MCF 10A (cell line): ENCODE data around the gene AHSA1. TPM values are rescaled to one million over a fixed set of nuclear protein-coding genes. Genes with fewer than 3 reads are reported as not detected.

ENCODE experiments used
- BruUV-seq: library from RNA; stranded (reverse); fragments of 400-500 nt; replicated peaks from 2 replicates; lab custom pipeline; 2021; lab: Mats Ljungman, UMichigan
- CTCF ChIA-PET: fragments of 300-600 bp; sonication (Branson Sonifier 250); formaldehyde crosslinking; extraction: SDS; loops from one replicate; lab custom pipeline; 2021; ENCODE audit warnings: antibody characterized with exemption, inconsistent platforms; lab: Yijun Ruan, JAX
- POLR2A ChIA-PET: fragments of 300-600, 350-650 bp; sonication (Branson Sonifier 250); formaldehyde crosslinking; extraction: SDS; loops from one replicate; lab custom pipeline; 2020; ENCODE audit warnings: antibody characterized with exemption, inconsistent platforms; lab: Yijun Ruan, JAX
- DNase-seq: peaks from one replicate; pipeline ENCODE4 v3.0.0-alpha.2; 2018; ENCODE audit not compliant: unreplicated experiment
- H3K27ac Mint-ChIP-seq: one replicate; pipeline ENCODE4 v1.8.0; 2022; ENCODE audit warnings: mild to moderate bottlenecking, low read depth, mixed read lengths; ENCODE audit not compliant: unreplicated experiment
- H3K27me3 Mint-ChIP-seq: one replicate; pipeline ENCODE4 v1.8.0; 2022; ENCODE audit warnings: mixed read lengths; ENCODE audit not compliant: insufficient read depth, unreplicated experiment
- H3K36me3 Mint-ChIP-seq: one replicate; pipeline ENCODE4 v1.8.0; 2022; ENCODE audit warnings: mild to moderate bottlenecking, moderate library complexity, mixed read lengths; ENCODE audit not compliant: insufficient read depth, unreplicated experiment
- H3K4me1 Mint-ChIP-seq: one replicate; pipeline ENCODE4 v1.8.0; 2022; ENCODE audit warnings: mixed read lengths; ENCODE audit not compliant: insufficient read depth, unreplicated experiment
- H3K4me3 Mint-ChIP-seq: one replicate; pipeline ENCODE4 v1.8.0; 2022; ENCODE audit warnings: mild to moderate bottlenecking, moderate library complexity, mixed read lengths; ENCODE audit not compliant: unreplicated experiment
- H3K9me3 Mint-ChIP-seq: one replicate; pipeline ENCODE4 v1.8.0; 2022; ENCODE audit warnings: mixed read lengths; ENCODE audit not compliant: unreplicated experiment
- CTCF ChIP-seq: fragments of 200-600 bp; IDR thresholded peaks from one replicate; pipeline ENCODE4 v1.8.0; 2022; ENCODE audit warnings: antibody characterized with exemption, mild to moderate bottlenecking; ENCODE audit not compliant: unreplicated experiment
- intact Hi-C: fragments of 100-400 bp; cut with micrococcal nuclease; formaldehyde crosslinking; loops from 2 replicates; pipeline ENCODE4 v1.14.1; 2022
- total RNA-seq: library from RNA; stranded (reverse); gene quantifications from 2 replicates; pipeline ENCODE4 v1.2.3, GENCODE V29; 2022

Gene AHSA1
- total RNA-seq, 1 experiment from 2014 or later: 78.5 TPM

DNA sequence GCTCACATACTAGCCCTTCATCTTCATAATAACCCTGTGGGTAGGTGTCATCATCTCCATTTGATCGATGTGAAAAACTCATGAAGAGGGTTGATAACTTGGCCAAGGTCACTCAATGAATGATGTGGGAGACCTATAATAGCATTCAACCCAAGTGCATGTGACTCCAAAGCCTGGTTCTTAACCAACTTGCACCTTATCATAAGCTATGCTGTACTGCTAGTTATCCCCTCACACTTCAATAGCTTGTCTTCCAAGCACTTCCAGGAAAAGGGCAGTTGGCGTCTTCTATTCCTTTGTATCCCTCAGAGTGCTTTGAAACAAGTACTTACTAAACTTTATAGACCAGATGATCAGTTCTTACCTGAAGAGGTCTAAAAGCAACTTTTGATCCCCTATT lies 15.7 kb upstream of the AHSA1 start:
- H3K4me3 Mint-ChIP-seq: no peak overlapping the region
- ChIA-PET POLR2A (interaction anchor here (0.7 kb wide), 1 partner anchor 9 kb away, joined by 5 read pairs; no protein-coding TSS in a partner anchor), CTCF (interaction anchor here (0.7 to 1.5 kb wide), 2 partner anchors 35 to 39 kb away, joined by 3 read pairs; no protein-coding TSS in a partner anchor)
- DNase-seq: no peak
- BruUV-seq: no TSS peak
- no peaks in the 10 kb centered on the region for H3K9me3 Mint-ChIP-seq
- H3K27ac Mint-ChIP-seq: no peak overlapping the region
- intact Hi-C loops: no loop called here
- no peak for TF ChIP-seq CTCF
- peaks cover 71% of the 10 kb centered on the region for H3K36me3 Mint-ChIP-seq
- H3K4me1 Mint-ChIP-seq: no peaks in the 10 kb centered on the region
- no peaks in the 10 kb centered on the region for H3K27me3 Mint-ChIP-seq

DNA sequence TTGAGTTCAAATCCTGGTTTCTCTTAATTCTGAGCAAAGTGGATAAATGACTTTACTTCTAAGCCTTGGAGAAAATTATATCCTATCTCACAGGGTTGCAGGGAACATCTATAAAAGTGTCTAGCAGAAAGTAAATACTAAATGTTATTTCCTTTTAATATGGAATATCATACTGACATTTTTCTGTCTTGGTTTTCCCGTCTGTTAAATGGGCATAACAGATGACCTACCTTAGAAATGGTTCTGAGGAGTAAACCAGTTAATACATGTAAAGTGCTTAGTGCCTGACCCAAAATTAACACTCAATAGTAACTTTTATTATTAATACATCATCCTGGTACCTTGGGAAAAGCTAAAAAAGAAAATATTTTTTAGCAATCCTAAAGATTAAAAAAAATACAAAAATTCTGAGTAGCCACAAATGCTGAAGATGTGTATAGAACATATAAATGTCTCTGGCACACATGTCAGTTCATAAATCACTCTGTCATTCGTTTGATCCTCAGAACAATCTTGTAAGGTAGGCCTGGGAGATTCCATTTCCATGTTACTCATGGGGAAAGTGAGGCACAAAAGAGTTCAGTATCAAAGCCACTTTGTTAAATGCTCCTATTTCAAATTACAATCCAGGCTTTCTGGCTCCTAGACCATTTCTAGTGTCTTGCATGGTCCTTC lies 1.8 kb upstream of the AHSA1 start:
- TF ChIP-seq CTCF: no peak
- CTCF ChIA-PET: interaction anchor here (6.2 kb wide), 1 partner anchor 94 kb away, joined by 74 read pairs; no protein-coding TSS in a partner anchor
- Mint-ChIP-seq H3K36me3 (peaks cover 52% of the 10 kb centered on the region), H3K4me1 (peaks cover 14% of the 10 kb centered on the region), H3K27ac (peak overlapping the region; percentile 95), H3K9me3 (no peaks in the 10 kb centered on the region), H3K4me3 (peak overlapping the region; percentile 96), H3K27me3 (no peaks in the 10 kb centered on the region)
- no TSS peak for BruUV-seq
- DNase-seq: no peak
- intact Hi-C loops: loop anchor here (5.0 kb wide), 3 partner anchors 134 to 304 kb away; partner anchors contain the start of genes GSTZ1 and POMT2
- POLR2A ChIA-PET: interaction anchor here (1.2 to 2.5 kb wide), 7 partner anchors 10 to 252 kb away, joined by 4 to 17 read pairs (median 7); partner anchors contain the start of genes ALKBH1, SAMD15, SLIRP and TMED8

DNA sequence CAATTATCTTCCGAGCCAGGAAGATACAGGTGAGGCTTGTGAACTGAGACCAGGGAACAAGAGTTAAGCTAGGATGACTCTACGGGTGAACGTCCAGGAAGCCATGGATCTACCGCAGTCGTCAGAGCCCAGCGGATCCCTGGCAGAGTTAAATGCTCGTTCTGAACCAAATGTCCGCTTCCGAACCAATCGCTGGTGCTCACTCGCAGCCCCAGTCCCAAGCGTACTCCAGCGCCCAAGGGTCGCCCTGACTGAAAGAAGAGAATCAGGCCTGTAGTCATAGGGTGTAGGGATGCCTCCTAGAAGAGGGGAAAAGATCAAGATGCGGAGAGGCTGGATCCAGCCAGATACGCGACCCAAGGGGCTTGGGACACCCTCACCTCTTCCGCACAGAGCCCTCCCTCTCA lies 775 bp upstream of the AHSA1 start:
- no peak for TF ChIP-seq CTCF
- POLR2A ChIA-PET: interaction anchor here (0.6 to 3.4 kb wide), 16 partner anchors 11 to 645 kb away, joined by 3 to 29 read pairs (median 5); partner anchors contain the start of genes ALKBH1, GSTZ1, POMT2 and SAMD15

More for the DNA sequence above, 775 bp upstream of the AHSA1 start:
- CTCF ChIA-PET: interaction anchor here (0.8 to 6.2 kb wide), 2 partner anchors 28 to 92 kb away, joined by 3 to 74 read pairs; no protein-coding TSS in a partner anchor
- Mint-ChIP-seq H3K27ac (peak overlapping the region; percentile 95), H3K4me1 (peaks cover 14% of the 10 kb centered on the region), H3K36me3 (peaks cover 52% of the 10 kb centered on the region), H3K9me3 (no peaks in the 10 kb centered on the region), H3K27me3 (no peaks in the 10 kb centered on the region), H3K4me3 (peak overlapping the region; percentile 96)
- intact Hi-C loops: loop anchor here (5.0 kb wide), 3 partner anchors 135 to 305 kb away; partner anchors contain the start of genes GSTZ1 and POMT2
- no peak for DNase-seq
- BruUV-seq: no TSS peak
